MM.1S (cell line): ENCODE measurements around the gene ALDH1A2.
"Not testable (repeated sequence)": the region's sequence is repeated elsewhere in the genome, so short reads cannot be mapped to it uniquely, and the experiment has no call there.

Experiments used
- DNase-seq: peaks from one replicate; pipeline ENCODE4 v3.0.0-alpha.2; 2015
- H2AFZ ChIP-seq: fragments of 300-600 bp; sonication (generic); 2 replicates; pipeline ENCODE4 v1.6.0; 2016; ENCODE audit warnings: antibody characterized with exemption, low read length
- H3F3A ChIP-seq: fragments of 300-600 bp; sonication (generic); 2 replicates; pipeline ENCODE4 v1.6.1; 2016; ENCODE audit warnings: mild to moderate bottlenecking, antibody characterized with exemption, low read length, moderate library complexity, mixed read lengths; ENCODE audit not compliant: insufficient read depth
- H3K27ac ChIP-seq: fragments of 300-600 bp; sonication (generic); 2 replicates; pipeline ENCODE4 v1.5.1; 2016; ENCODE audit warnings: mild to moderate bottlenecking, low read length
- H3K27me3 ChIP-seq: fragments of 300-600 bp; sonication (generic); replicated peaks from 2 replicates; pipeline ENCODE4 v1.6.0; 2016; ENCODE audit warnings: low read length; ENCODE audit not compliant: insufficient read depth
- H3K36me3 ChIP-seq: fragments of 300-600 bp; sonication (generic); replicated peaks from 2 replicates; pipeline ENCODE4 v1.6.1; 2016; ENCODE audit warnings: mild to moderate bottlenecking, low read length, mixed read lengths; ENCODE audit not compliant: insufficient read depth
- H3K4me1 ChIP-seq: fragments of 300-600 bp; sonication (generic); 2 replicates; pipeline ENCODE4 v1.6.1; 2016; ENCODE audit warnings: low read length, mixed read lengths
- H3K4me2 ChIP-seq: fragments of 300-600 bp; sonication (generic); 2 replicates; pipeline ENCODE4 v1.6.0; 2016; ENCODE audit warnings: low read depth, low read length
- H3K4me3 ChIP-seq: fragments of 300-600 bp; sonication (generic); 2 replicates; pipeline ENCODE4 v1.5.1; 2016; ENCODE audit warnings: low read length, mixed read lengths
- H3K79me2 ChIP-seq: fragments of 300-600 bp; sonication (generic); 2 replicates; pipeline ENCODE4 v1.6.1; 2016; ENCODE audit warnings: mixed run types, low read length, mixed read lengths
- H3K9ac ChIP-seq: fragments of 300-600 bp; sonication (generic); 2 replicates; pipeline ENCODE4 v1.6.1; 2016; ENCODE audit warnings: low read length, mixed read lengths
- H3K9me2 ChIP-seq: fragments of 300-600 bp; sonication (generic); replicated peaks from 2 replicates; pipeline ENCODE4 v1.6.1; 2016; ENCODE audit warnings: mild to moderate bottlenecking, low read length, mixed read lengths; ENCODE audit not compliant: insufficient read depth
- H3K9me3 ChIP-seq: fragments of 300-600 bp; sonication (generic); replicated peaks from 2 replicates; pipeline ENCODE4 v1.6.1; 2016; ENCODE audit warnings: mild to moderate bottlenecking, low read length, mixed read lengths; ENCODE audit not compliant: insufficient read depth
- H4K20me1 ChIP-seq: fragments of 300-600 bp; sonication (generic); 2 replicates; pipeline ENCODE4 v1.6.1; 2016; ENCODE audit warnings: mild to moderate bottlenecking, low read length, moderate library complexity, mixed read lengths; ENCODE audit not compliant: insufficient read depth
- EZH2 ChIP-seq: fragments of 300-600 bp; sonication (generic); optimal IDR thresholded peaks from 2 replicates; pipeline ENCODE3; 2017; ENCODE audit warnings: low read depth, mild to moderate bottlenecking, antibody characterized with exemption, low read length, mixed read lengths
- EZH2phosphoT487 ChIP-seq: fragments of 300-600 bp; sonication (generic); IDR thresholded peaks from 2 replicates; pipeline ENCODE4 v1.6.1; 2018; ENCODE audit warnings: antibody characterized with exemption, low read length
- TF ChIP-seq, protein P1 (sequence below): fragments of 300-600 bp; sonication (generic); IDR thresholded peaks from 2 replicates; pipeline ENCODE4 v1.5.1; 2016; ENCODE audit warnings: antibody characterized with exemption, low read length, mixed read lengths

Gene ALDH1A2

DNA sequence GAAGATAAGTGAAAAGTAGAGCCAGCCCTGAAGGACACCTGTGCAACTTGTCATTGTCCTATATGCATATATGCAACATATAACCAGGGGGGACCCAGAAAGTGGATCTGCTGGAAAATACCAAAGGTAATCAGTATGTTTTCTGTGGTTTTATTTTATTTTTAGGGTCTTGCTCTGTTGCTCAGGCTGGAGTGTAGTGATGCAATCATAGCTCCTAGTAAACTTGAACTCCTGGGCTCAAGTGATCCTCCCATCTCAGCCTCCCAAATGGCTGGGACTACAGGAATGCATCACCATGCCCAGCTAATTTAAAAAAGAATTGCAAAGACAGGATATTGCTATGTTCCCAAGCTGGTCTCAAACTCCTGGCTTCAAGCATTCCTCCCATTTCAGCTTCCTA, 18.0 kb upstream of the ALDH1A2 start:
- Histone ChIP-seq H3K79me2 (no peaks in the 10 kb centered on the region), H3K27me3 (no peaks in the 10 kb centered on the region), H3K9me2 (no peaks in the 10 kb centered on the region), H3K27ac (no peak overlapping the region), H3K4me3 (no peak overlapping the region), H3K9me3 (no peaks in the 10 kb centered on the region), H2AFZ (no peak overlapping the region), H4K20me1 (no peaks in the 10 kb centered on the region), H3F3A (no peaks in the 10 kb centered on the region), H3K4me2 (no peak overlapping the region), H3K9ac (no peak overlapping the region), H3K36me3 (no peaks in the 10 kb centered on the region), H3K4me1 (no peaks in the 10 kb centered on the region)
- DNase-seq: no peak
- TF ChIP-seq, protein P1, sequence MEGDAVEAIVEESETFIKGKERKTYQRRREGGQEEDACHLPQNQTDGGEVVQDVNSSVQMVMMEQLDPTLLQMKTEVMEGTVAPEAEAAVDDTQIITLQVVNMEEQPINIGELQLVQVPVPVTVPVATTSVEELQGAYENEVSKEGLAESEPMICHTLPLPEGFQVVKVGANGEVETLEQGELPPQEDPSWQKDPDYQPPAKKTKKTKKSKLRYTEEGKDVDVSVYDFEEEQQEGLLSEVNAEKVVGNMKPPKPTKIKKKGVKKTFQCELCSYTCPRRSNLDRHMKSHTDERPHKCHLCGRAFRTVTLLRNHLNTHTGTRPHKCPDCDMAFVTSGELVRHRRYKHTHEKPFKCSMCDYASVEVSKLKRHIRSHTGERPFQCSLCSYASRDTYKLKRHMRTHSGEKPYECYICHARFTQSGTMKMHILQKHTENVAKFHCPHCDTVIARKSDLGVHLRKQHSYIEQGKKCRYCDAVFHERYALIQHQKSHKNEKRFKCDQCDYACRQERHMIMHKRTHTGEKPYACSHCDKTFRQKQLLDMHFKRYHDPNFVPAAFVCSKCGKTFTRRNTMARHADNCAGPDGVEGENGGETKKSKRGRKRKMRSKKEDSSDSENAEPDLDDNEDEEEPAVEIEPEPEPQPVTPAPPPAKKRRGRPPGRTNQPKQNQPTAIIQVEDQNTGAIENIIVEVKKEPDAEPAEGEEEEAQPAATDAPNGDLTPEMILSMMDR: no peak
- TF ChIP-seq EZH2 (no peak), EZH2phosphoT487 (no peak)

DNA sequence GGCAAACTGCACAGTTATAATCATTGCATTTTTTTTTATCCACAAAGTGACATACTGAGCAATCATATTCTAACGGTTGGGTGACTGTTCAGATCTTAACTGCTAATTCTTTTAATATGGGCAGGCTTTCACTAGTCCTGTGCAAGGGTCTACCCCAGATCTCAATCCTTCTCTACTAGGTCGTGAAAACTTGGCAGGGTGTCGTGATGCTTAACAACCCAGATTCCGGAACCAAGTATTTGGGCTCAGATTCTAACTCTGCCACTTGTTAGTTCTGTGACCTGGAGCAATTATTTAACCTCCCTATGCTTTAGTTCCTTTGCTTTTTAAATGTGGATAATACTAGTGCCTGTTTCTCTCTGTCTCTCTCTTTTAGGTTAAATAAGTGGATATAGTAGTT, 16.4 kb upstream of the ALDH1A2 start:
- Histone ChIP-seq H4K20me1 (no peaks in the 10 kb centered on the region), H3K4me3 (no peak overlapping the region), H2AFZ (no peak overlapping the region), H3K4me2 (no peak overlapping the region), H3K4me1 (no peaks in the 10 kb centered on the region), H3K9ac (no peak overlapping the region), H3K36me3 (no peaks in the 10 kb centered on the region), H3K27me3 (no peaks in the 10 kb centered on the region), H3F3A (no peaks in the 10 kb centered on the region), H3K27ac (no peak overlapping the region), H3K9me2 (no peaks in the 10 kb centered on the region), H3K79me2 (no peaks in the 10 kb centered on the region), H3K9me3 (no peaks in the 10 kb centered on the region)
- DNase-seq: no peak
- TF ChIP-seq EZH2phosphoT487: no peak
- no peak for TF ChIP-seq EZH2
- TF ChIP-seq, protein P1: no peak

DNA sequence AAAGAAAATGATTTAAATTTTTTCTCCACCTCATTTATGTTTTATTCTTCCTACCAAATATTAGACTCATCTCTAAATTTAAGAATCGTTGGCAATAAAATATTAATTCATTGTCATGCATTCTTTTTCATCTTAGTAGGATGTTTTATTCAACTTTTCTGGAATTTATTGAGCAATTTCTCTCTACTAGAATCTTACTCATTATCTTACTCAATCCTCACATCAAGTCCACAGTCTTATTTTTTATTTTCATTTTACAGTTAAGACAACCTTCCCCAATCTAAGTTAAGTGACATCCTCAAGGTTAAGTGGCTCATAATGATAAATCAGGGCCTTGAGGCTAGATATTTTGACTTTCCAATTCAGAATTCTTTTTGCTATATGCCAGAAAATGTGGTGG, 15.9 kb upstream of the ALDH1A2 start:
- no peak for TF ChIP-seq EZH2phosphoT487
- TF ChIP-seq EZH2: no peak
- TF ChIP-seq, protein P1: no peak
- Histone ChIP-seq H3K9ac (no peak overlapping the region), H3K9me3 (no peaks in the 10 kb centered on the region), H2AFZ (no peak overlapping the region), H3K4me2 (no peak overlapping the region), H3K4me3 (no peak overlapping the region), H4K20me1 (no peaks in the 10 kb centered on the region), H3K4me1 (no peaks in the 10 kb centered on the region), H3K36me3 (no peaks in the 10 kb centered on the region), H3K79me2 (no peaks in the 10 kb centered on the region), H3K9me2 (no peaks in the 10 kb centered on the region), H3K27me3 (no peaks in the 10 kb centered on the region), H3F3A (no peaks in the 10 kb centered on the region), H3K27ac (no peak overlapping the region)
- no peak for DNase-seq

DNA sequence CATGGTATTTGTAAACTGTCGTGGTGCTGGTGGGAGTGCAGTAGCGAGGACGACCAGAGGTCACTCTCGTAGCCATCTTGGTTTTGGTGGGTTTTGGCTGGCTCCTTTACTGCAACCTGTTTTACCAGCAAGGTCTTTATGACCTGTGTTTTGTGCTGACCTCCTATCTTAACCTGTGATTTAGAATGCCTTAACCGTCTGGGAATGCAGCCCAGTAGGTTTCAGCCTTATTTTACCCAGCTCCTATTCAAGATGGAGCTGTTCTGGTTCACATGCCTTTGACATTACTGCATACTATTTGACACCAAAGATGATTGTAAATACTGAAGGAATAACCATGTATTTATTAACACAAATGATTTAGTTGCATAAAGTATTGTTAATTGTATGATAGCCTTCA, 15.4 kb upstream of the ALDH1A2 start:
- H3K36me3 ChIP-seq, DNase-seq, H3K4me3 ChIP-seq, H3K9ac ChIP-seq, H3K27ac ChIP-seq, H3K4me2 ChIP-seq, H3K27me3 ChIP-seq, H3F3A ChIP-seq, H3K9me2 ChIP-seq, H4K20me1 ChIP-seq, H3K79me2 ChIP-seq, H2AFZ ChIP-seq, H3K9me3 ChIP-seq, H3K4me1 ChIP-seq: not testable (repeated sequence)
